ENCODE data around the gene ANOS1.

GRCh38 chrX:8579602-8580001, 152.3 kb downstream of the ANOS1 start:
- no peak for TF ChIP-seq CTCF (IDR thresholded peaks at IDR 0.05; ENCODE audit: extremely low read depth in 1 of 2, insufficient read depth in 1 of 2, low read depth in 1 of 2, low read length in 2 of 2)
- TF ChIP-seq POLR2AphosphoS5 (IDR thresholded peaks at IDR 0.05; ENCODE audit: insufficient read depth, low read depth, low read length) = no peak

Measured in endothelial cell of umbilical vein (primary cell).